GM21423 (cell line): Measurements from ENCODE around the gene THTPA.
A peak's percentile ranks its signal among the peaks of the same experiment; 100 is the strongest.
"Not testable (repeated sequence)": the region's sequence is repeated elsewhere in the genome, so short reads cannot be mapped to it uniquely, and the experiment has no call there.

ENCODE experiments used
- ATAC-seq: cut with Tn5 transposase; IDR thresholded peaks from one replicate; pipeline ENCODE4 v1.9.1; 2021; ENCODE audit warnings: mild to moderate bottlenecking, moderate library complexity; ENCODE audit not compliant: unreplicated experiment

Gene THTPA

DNA sequence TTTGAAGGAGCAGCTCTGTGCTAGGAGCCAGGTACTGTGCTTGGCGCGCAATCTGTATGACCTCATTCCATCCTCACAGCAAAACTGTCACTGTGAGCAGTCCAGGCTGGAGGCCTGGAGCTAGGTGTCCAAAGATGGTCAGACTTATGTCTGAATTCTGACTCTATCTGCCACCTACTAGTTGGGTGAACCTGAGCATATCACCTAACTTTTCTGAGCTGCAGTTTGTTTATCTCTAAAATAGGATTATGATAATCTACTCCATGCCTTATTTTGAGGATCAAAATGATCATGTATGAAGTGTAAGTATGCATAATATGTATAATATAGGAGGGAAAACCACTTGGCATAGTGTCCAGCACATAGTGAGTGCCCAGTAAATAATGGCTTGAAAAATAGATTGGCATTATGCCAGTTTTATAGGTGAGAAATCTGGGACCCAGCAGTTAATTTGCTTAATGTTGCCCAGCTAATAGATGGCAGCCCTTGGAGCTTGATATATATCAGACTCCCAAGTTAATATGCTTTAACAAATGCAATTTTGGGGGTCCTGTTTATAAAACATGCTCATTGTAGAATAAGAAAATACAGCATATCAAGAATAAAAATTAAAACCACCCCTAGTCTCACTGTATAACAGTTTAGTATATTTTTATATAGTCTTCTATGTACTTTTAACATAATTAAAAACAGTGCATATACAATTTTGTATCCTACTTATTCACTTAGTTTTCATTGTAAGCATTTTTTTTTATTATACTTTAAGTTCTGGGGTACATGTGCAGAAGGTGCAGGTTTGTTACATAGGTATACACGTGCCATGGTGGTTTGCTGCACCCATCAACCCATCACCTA lies 27.1 kb downstream of the THTPA start:
- ATAC-seq = no peak

DNA sequence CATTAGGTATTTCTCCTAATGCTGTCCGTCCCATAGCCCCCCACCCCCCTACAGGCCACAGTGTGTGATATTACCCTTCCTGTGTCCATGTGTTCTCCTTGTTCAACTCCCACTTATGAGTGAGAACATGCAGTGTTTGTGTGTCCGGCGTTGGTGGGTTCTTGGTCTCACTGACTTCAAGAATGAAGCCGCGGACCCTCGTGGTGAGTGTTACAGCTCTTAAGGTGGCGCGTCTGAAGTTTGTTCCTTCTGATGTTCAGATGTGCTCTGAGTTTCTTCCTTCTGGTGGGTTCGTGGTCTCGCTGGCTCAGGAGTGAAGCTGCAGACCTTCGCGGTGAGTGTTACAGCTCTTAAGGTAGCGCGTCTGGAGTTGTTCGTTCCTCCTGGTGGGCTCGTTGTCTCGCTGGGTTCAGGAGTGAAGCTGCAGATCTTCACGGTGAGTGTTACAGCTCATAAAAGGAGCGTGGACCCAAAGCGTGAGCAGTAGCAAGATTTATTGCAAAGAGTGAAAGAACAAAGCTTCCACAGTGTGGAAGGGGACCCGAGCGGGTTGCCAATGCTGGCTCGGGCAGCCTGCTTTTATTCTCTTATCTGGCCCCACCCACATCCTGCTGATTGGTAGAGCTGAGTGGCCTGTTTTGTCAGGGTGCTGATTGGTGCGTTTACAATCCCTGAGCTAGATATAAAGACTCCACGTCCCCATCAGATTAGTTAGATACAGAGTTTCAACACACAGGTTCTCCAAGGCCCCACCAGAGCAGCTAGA lies 27.9 kb downstream of the THTPA start:
- not testable (repeated sequence) for ATAC-seq

DNA sequence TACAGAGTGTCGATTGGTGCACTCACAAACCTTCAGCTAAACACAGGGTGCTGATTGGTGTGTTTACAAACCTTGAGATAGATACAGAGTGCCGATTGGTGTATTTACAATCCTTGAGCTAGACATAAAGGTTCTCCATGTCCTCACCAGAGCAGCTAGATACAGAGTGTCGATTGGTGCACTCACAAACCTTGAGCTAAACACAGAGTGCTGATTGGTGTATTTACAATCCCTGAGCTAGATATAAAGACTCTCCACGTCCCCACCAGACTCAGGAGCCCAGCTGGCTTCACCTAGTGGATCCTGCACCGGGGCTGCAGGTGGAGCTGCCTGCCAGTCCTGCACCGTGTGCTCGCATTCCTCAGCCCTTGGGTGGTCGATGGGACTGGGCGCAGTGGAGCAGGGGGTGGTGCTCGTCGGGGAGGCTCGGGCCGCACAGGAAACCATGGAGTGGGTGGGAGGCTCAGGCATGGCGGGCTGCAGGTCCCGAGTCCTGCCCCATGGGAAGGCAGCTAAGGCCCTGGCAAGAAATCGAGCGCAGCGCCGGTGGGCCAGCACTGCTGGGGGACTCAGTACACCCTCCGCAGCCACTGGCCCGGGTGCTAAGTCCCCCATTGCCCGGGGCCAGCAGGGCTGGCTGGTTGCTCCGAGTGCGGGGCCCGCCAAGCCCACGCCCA lies 28.6 kb downstream of the THTPA start:
- not testable (repeated sequence) for ATAC-seq

DNA sequence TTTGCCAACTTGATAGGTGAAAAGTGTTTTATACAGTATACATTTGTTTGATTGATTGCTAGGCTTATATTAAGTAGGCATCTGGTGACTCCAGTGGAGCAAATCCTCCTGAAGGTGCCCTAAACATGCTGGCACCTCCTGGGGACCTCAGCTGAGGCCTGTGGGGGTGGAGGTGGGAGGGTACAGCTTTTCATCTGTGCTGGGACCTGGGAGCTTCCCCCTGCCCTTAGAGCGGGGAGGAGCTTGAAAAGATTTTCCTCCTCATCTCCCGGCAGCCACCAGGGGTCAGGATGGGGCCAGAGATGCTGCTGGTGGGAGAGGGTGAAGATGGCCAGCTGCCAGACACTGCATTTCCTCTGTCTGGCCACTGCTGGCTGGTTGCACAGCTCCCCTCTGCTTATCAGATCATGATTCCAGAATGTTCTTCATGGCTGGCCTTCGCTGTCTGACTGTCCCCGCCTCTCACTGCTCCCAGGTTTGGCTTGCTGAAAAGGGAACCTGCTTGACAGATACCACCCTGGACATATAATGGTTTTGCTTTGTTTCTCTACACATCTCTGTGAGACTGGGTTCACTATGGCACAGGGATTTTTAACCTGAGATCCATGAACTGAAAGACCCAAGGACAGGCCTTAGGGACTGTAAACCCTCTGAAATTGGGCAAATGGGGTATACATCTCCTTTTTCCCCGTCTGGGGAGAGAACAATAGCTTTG lies 33.0 kb downstream of the THTPA start:
- ATAC-seq = peak; percentile 98

DNA sequence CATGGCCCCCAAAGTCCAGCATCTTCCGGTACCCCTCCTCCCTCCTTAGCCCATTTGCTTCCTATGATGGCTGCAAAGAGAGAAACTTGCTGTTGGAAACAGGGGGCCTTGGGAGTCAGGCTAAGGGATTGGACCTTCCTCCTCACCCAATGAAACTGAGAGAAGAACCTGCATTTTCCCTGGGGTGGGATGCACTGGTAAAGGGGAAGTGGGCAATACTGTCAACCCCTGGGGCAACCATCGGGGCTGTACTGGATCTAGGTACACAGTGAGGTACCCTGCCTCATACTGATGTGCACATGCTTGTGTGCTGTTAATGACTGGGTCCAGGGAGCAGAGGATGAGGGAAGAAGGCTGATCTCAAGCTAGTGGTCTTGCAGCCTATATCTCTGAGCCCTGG lies 33.5 kb downstream of the THTPA start:
- no peak for ATAC-seq

DNA sequence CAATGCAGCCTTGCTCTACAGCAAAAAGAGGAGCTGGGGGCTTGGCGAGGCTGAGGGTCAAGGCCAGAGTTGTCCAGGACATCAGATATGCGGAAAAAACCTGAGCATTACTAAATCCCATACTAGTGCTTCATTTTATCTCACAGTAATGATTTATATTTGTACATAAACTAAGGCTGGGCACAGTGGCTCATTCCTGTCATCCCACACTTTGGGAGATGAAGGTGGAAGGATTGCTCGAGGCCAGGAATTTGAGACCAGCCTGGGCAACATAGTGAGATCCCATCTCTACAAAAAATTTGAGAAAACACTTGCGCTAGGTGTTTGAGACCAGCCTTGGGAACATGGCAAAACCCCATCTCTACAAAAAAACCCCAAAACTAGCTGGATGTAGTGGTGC lies 34.1 kb downstream of the THTPA start:
- no peak for ATAC-seq

DNA sequence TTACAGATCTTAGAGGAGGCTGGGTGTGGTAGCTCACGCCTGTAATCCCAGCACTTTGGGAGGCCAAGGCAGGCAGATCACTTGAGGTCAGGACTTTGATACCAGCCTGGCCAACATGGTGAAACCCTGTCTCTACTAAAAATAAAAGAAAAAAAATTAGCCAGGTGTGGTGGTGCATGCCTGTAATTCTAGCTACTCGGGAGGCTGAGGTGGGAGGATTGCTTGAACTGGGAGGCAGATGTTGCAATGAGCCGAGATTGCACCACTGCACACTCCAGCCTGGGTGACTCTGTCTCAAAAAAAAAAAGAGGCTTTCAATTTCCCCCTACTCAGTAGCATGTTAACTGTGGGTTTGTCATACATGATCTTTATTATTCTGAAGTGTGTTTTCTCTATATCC lies 38.1 kb downstream of the THTPA start:
- not testable (repeated sequence) for ATAC-seq

DNA sequence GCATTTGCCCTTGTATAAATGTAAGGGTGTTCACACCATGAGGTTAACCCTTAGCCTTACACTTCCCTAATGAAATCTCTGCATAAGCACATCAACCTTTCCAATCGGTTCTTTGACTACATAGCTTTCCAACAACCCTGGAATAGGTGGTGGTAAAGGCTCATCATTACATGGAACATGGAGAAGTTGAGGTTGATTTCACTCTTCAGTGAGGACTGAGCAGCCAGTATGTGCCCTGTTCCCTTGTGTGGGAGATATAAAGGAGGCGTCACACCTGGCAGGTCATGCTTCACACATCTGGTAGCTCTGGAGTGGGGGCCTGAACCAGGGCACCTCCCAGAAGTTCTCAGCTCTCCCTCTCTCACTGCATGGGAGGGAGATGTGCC lies 44.2 kb downstream of the THTPA start:
- ATAC-seq = no peak

DNA sequence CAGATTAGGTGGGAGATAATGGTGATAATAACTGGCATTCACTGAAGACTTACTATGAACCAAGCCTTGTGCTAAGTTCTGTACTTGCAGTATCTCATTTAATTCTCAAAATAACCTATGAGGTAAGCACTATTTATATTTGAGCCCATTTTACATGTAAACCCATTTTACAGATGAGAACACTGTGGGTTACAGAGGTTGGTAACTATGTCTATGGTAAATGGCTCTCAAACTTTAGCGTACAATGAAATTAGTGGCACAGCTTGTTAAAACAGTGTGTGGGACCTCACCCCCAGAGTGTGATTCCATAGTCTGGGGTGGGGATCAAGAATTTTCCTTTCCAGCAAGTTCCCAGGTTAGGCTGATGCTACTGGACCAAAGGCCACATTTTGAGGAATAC lies 44.7 kb downstream of the THTPA start:
- no peak for ATAC-seq

DNA sequence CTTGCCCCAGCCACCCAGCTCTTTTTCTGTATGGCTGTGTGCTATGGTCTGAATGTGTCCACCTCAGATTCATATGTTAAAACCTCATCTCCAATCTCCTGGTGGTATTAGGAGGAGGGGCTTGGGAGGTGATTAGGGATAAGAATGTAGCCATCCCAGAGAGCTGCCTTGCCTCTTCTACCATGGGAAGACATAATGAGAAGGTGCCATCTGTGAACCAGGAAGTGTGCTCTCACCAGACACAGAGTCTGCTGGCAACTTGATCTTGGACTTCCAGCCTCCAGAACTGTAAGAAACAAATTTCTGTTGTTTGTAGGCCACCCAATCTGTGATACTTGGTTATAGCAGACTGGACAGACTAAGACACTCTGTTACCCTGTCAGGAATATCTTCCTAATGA lies 45.4 kb downstream of the THTPA start:
- ATAC-seq = no peak

DNA sequence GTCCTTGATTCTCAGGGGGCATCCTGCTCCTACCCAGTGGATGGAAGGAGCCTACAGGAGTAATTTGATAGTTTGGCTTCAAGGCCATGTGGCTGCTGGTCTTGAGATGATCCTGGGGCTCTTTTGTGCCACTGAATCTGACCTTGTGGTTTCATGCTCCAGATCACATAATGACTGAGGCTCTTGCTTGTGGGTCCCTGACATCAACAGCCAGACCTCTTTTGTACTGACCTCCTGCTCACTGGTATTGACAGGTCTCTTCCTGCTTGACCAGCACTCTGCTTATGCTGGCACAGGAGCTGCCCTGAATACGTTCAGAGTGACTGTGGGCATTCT lies 45.7 kb downstream of the THTPA start:
- no peak for ATAC-seq

DNA sequence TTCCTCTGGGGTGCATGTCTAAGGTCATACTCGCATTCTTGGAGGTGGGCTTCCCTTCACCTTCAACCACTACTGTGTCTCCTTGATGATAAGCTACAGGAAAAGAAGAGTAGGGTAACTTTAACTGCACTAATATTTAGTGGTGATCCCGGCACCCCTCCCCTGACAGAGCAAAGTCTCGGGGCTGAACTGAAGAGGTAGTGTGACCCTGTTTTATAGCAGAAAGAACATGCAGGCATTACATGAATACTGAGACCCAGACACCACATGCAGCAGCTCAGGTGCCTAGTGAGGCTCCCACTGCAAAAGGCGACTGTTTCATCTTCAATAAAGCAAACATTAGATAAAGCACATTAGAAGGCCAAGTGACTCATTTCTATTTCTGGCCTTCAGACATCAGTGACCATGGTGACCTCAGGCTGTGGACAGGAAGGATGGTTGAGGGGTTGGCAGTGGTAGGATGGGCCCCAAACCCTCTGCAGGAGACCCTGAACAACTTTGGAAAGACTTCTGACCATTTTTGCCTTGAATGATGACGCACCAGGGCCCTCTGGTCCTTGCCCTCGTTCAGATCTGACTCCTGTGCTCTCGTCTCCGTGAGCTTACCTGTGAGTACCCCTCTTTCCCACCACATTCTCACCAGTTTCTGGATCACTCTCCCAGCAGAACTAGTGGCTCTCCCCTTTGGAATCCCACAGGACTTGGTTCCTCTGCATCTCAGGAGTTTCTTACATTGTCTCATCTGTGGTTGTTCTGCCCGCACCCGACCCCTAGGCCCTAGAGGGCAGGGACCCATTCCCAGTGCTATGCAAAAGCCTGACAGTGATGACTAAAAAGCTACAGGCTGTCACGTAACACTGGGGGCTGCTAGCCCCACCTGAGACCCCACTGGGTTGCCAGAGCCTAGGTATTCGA lies 46.4 kb downstream of the THTPA start:
- no peak for ATAC-seq

DNA sequence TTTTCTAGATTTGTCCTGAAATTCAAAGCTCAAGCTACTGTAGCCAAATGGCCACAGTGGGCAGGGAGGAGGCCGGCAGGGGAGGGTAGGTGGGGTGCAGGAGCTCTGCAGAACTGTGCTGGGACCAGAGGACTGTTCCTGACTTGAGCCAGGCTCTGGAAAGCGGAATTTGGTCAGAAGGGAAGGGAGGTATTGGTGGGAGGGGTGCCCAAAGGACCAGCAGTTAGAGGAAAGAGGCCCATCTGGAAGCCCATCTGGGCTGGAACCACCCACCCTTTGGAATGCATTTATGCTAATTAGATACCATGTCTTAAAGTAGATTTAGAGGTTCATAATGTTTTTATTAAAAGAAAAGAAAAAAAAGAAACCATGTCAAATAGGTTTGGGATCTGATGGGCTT lies 47.0 kb downstream of the THTPA start:
- no peak for ATAC-seq

DNA sequence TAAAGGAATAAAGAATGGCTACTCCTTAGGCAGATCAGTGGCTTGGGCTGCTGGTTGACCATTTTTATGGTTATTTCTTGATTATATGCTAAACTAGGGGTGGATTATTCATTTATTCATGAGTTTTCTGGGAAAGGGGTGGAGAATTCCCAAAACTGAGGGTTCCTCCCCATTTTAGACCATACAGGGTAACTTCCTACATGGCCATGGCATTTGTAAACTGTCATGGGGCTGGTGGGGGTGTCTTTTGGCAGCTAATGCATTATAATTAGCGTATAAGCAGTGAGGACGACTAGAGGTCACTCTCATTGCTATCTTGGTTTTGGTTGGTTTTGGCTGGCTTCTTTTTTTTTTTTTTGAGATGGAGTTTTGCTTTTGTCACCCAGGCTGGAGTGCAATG lies 48.1 kb downstream of the THTPA start:
- no peak for ATAC-seq

DNA sequence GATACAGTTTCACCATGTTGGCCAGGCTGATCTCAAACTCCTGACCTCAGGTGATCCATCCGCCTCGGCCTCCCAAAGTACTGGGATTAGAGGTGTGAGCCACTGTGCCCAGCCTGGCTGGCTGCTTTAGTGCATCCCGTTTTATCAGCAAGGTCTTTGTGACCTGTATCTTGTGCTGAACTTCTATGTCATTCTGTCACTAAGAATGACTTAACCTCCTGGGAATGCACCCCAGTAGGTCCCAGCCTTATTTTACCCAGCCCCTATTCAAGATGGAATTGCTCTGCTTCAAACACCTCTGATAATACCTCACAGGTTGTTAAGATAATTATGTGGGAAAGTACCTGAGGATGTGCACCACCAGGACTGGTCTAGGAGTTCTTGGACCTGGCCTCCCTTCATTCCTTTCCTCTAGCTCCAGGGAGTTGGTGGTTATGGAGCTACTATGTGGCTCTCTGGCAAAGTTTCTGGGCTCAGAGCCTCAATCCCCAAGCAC lies 48.7 kb downstream of the THTPA start:
- no peak for ATAC-seq

DNA sequence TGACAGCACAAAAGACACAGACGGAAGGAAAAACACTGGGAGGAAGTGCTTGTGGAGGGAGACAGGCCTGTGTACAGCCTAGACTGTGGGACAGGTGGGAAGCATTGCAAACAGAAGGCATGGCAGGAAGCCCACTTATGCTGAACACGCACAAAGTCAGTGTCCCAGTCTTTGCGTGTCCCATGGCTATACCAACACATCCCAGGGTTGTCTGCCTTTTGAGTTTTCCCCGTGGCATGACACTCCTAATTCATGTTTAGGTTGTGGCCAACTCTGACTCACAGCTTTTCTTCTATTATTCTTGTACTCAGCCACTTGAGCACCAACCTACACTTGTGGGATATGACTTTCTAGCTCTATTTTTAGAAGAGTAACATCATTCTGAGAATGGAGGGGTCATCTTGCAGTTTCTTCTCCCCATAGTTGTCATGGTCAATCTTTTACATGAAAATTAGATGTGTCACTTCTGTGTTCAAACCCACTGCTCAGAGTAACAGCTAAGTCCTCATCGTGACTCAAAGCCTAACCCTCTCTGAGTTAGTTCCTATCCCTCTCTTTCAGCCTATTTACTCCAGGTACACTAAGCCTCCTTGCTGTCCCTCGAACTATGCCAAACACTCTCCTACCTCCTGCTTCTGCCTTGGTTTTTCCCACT lies 50.0 kb downstream of the THTPA start:
- ATAC-seq = peak; percentile 80

DNA sequence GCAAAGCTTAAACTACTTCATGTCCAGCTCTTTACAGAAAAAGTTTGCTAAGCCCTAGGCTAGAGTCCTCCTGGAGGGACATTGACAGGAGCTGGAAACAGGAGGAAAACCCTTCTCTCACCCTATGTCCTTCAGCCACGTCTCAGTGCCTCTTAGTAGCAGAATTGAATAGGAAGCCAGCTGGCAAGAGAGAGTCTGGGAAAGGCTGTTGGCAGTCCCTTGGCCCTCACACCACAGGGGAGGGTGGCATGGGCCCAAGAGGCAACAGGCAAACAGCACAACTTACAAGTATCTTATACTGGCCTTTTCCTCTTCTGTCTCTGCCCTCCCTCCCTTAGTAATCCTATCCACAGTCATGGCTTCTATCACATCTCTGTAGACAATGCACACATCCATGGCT lies 52.4 kb downstream of the THTPA start:
- ATAC-seq = no peak

DNA sequence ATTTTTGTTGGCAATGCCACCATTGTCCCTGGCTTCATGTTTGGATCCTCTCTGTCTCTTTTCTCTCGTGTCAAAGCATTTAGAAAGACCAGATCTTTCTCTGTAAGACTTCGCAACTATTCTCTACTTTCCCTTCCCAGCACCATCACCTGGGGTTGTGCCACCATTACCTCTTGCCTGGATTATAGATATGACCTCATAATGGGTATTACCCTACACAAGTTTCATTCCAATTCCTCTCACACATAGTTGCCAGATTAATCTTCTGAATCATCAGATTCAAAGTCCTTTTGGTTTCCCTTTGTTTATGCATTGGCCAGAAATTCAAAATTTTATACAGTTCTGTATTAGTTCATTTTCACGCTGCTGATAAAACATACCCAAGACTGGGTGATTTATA lies 52.9 kb downstream of the THTPA start:
- ATAC-seq = no peak

DNA sequence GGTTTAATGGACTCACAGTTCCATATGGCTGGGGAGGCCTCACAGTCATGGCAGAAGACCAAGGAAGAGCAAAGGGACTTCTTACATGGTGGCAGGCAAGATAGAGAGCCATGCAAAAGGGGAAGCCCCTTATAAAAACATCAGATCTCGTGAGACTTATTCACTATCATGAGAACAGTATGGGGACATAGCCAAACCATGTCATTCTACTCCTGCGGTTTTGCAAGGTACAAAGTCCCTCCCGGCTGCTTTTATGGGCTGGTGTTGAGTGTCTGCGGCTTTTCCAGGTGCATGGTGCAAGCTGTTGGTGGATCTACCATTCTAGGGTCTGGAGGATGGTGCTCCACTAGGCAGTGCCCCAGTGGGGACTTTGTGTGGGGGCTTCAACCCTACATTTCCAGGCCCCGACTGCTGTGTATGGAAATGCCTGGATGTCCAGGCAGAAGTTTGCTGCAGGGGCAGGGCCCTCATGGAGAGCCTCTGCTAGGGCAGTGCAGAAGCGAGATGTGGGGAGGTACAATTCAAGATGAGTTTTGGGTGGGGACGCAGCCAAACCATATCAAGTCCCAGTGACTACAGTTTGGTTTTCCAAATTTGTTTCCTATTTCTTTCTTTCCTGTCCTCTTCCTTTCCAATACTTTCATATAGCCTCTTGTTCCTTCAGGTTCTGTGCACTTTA lies 53.5 kb downstream of the THTPA start:
- ATAC-seq = not testable (repeated sequence)
